GM21515 (cell line): ENCODE measurements around the gene BBOX1.

Experiments used
- ATAC-seq: cut with Tn5 transposase; IDR thresholded peaks from one replicate; pipeline ENCODE4 v1.9.1; 2021; ENCODE audit not compliant: unreplicated experiment

BBOX1 gene

GRCh38 chr11:27024865-27025264 lies 15.8 kb upstream of the BBOX1 start:
- ATAC-seq, result no peak

DNA sequence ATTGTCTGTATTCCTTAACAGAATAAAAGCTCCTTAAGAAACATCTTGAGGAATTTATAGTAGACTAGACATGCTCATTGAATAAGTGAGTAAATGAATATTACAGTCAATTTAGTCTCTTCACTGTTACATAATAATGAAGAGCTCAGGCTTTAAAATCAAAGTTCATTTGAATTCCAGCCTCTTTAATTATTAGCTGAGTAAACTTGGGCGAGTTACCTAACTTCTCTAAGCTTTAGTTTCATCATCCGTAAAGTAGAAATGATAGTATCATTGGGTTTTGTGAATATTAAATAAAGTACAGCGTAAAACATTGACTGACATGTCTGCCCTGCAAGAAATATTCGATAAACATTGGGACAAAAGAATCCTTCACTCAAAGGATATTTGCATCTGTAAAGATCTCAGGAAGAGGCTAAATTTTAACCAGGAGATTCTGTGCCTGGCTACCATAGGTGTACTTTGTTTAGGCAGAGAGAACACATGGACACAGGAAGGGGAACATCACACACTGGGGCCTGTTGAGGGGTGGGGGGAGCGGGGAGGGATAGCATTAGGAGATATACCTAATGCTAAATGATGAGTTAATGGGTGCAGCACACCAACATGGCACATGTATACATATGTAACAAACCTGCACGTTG lies 15.2 kb upstream of the BBOX1 start:
- no peak for ATAC-seq

GRCh38 chr11:27025957-27026733 lies 14.5 kb upstream of the BBOX1 start:
- ATAC-seq, result no peak

- no peak for ATAC-seq
Observed at GRCh38 chr11:27028561-27028965, 12.1 kb upstream of the BBOX1 start.

- ATAC-seq, result no peak
Observed at GRCh38 chr11:27029966-27030365, 10.6 kb upstream of the BBOX1 start.

GRCh38 chr11:27031754-27032153 lies 8.9 kb upstream of the BBOX1 start:
- ATAC-seq, result no peak

DNA sequence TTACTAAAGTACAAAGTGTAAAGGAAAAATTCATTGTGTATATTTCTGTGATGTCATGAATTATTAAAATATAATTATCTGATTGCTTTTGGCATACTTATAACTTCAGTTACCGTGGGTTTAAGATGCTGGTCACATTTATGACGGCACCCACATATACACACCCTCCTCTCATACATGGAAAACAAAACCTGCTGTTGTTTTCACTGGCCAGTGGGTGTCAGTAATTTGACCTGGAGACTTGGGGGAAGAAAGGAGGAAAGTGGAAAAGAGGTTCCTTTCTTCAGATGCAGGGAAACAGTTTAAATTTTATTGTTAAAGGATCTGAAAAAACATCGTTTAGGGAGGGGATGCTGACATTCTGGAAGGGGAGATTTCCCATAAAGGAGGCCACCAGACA lies 742 bp upstream of the BBOX1 start:
- no peak for ATAC-seq

DNA sequence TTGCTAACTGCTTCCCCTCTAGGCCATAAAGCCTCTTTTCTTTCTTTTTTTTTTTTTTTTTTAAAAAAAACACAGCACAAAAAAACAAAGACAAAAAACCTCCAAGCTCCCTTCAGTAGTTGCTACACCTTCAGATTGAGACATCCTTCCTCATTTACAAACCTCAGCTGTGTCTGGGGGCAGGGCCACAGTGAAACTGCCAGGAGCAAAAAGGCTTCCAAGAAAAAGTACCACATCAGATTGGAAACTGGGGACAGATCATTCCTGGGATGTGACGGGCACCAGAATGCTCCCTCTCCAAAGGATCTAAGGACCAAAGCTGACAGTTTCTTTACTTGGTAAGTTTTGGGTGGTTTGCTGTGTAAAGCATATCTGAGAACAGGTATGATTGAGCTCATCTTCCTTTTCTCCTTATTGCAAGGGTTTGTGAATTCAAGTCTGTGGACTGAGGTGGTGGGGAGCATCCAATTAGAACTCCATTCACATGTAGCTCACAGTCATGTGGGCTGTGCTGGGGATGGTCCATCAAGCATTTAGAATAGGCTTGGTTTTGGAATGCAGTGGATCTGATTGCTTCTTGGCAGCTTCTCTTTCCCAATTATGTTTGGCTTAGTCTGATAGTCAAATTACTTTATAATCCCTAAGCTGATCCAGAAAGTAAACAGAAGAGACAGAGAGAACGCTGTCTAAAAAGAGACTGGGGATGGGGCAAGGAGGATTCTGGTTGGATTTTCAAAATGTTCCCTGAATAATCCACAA lies 705 bp downstream of the BBOX1 start:
- ATAC-seq, result no peak

DNA sequence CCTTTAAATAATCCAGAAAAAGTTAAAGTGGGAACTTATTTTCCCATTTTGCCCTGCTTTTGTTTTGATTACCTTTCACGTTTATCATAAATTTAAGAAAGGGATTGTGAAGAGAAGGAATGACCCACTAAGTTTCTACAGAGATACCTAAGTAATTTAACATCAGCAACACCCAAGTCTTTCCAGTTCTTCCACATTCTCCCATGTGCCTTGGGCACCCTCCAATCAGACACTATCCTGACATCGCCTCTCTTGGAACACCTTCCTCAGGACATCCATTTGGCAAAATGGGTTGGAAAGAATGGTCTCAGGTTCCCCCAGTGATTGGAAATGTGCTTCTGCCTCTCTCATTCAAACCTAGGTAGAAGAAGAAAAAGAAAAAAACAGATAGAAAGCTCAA lies 6.3 kb downstream of the BBOX1 start:
- no peak for ATAC-seq

DNA sequence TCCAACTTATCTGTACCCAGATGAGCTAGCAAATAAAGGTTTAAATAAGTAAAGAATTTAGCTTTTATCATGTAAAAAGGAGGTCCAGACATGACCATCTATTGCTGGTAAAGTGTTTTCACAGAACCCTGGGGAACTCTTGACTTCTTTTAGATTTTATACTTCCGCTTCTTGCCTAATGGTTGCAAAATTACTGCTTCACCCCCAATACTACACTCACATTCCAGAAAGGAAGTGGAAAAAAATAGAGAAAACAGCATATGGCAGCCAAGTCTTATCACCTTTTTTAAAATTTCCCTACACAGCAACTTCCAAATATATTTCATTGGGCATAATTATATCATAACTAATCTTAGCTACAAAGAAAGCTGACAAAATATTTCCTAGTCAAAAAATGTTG lies 12.1 kb downstream of the BBOX1 start:
- ATAC-seq, result no peak

DNA sequence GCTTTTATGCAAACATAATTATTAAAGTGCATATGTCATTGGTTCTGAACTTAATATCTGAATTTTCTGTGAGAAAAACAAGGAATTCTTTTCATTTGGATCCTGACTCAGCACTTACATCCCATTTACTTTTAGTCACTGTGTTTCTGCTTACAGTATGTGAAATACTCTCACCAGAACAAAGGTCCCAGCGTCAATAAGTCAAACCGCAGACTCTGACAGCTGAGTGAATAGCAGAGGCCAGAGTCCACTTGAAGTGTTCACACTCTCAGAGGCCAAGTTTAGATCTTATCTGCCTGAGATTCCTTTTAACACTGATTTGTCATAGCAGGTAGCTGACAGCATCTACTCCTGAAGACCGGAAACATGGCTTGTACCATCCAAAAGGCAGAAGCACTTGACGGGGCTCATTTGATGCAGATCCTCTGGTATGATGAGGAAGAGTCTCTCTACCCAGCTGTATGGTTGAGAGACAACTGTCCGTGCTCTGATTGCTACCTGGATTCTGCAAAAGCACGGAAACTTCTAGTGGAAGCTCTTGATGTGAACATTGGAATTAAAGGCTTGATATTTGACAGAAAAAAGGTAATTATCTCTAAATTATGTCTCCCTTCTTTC lies 14.6 kb downstream of the BBOX1 start:
- ATAC-seq, result no peak

GRCh38 chr11:27057091-27057780 lies 16.6 kb downstream of the BBOX1 start:
- no peak for ATAC-seq

GRCh38 chr11:27058456-27058855 lies 17.8 kb downstream of the BBOX1 start:
- no peak for ATAC-seq

GRCh38 chr11:27059431-27059830 lies 18.8 kb downstream of the BBOX1 start:
- no peak for ATAC-seq

DNA sequence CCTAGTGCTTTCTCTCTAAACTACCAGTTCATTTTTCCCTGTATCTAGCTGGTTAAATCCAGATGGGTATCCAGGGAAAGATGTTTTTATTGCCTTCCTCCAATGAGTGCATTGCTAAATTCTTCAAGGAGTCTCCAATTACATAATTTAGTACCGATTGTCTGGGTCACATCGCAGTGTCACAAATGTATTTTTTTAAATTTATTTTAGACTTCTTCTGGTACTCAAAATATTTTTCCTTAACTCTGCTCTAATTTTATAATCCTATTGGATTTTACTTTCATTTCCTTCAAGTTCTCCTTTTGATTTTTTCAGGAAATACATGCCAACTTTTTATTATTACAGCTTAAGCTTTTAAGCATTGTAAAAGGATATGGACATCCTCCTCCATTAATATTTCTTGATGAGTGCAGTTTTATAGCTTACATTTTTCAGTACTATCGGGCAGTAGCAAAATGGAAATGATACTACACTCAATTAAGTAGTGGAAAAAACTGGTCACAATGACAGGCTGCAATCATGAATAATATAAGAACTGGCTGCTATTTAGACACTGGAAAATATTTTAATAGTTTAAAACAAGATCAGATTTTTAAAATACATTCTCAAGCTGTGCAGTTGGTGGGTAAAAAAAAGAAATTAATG lies 20.3 kb downstream of the BBOX1 start:
- no peak for ATAC-seq

DNA sequence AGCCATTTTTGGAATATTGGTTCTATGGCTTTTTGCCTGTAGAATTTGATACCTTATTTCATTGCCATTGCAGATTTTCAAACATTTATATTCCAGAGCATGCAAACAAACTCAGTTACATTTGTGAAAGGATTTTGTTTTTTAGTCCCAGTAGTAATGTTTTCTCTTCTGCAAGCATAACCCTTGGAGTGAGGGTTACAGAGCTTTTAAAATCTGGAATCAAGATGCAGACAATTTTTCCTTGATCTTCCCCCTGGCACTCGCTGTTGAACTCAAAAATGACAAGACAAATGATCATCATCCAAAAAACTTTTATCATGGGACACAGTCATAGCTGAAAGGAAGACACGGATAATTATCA lies 20.8 kb downstream of the BBOX1 start:
- no peak for ATAC-seq

GRCh38 chr11:27064086-27064485 lies 23.5 kb downstream of the BBOX1 start:
- no peak for ATAC-seq

- ATAC-seq, result no peak
Observed at GRCh38 chr11:27075192-27075591, 34.6 kb downstream of the BBOX1 start.

DNA sequence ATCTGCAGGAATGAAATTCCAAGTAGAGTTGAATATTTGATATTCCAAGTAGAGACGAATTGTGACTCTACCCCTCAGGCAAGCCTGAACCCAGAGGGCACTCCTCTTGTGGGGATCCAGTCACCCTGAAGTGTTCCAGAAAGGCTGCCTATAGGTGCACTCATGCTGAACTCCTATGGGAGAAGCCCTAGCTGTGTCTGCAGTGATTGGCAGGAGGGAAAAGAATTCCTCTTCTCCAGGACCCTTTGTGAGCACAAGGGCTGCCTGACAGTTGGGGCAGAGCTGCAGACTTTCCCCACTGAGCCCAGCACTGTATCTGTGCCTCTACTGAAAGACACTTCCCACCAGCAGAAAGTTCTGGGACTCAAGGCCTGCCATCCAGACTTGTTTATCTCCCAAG lies 35.0 kb downstream of the BBOX1 start:
- ATAC-seq, result no peak

GRCh38 chr11:27076121-27076589 lies 35.5 kb downstream of the BBOX1 start:
- no peak for ATAC-seq
